GM10248 (cell line): ENCODE measurements around the gene PGR.

Source experiments
- CTCF ChIA-PET: fragments of 300-600 bp; sonication (Branson Sonifier 250); formaldehyde crosslinking; extraction: SDS; loops from one replicate; lab custom pipeline; 2021; ENCODE audit warnings: antibody characterized with exemption; lab: Yijun Ruan, JAX
- POLR2A ChIA-PET: fragments of 350-650 bp; sonication (Branson Sonifier 250); formaldehyde crosslinking; extraction: SDS; loops from one replicate; lab custom pipeline; 2020; ENCODE audit warnings: antibody characterized with exemption; lab: Yijun Ruan, JAX
- DNase-seq: peaks from one replicate; pipeline ENCODE4 v3.0.0; 2012; ENCODE audit errors: extremely low spot score
- CTCF ChIP-seq: IDR thresholded peaks from 2 replicates; pipeline ENCODE4 v1.5.1; 2012; ENCODE audit warnings: mild to moderate bottlenecking, low read depth; ENCODE audit errors: extremely low read depth, missing control alignments, control extremely low read depth

PGR gene

DNA sequence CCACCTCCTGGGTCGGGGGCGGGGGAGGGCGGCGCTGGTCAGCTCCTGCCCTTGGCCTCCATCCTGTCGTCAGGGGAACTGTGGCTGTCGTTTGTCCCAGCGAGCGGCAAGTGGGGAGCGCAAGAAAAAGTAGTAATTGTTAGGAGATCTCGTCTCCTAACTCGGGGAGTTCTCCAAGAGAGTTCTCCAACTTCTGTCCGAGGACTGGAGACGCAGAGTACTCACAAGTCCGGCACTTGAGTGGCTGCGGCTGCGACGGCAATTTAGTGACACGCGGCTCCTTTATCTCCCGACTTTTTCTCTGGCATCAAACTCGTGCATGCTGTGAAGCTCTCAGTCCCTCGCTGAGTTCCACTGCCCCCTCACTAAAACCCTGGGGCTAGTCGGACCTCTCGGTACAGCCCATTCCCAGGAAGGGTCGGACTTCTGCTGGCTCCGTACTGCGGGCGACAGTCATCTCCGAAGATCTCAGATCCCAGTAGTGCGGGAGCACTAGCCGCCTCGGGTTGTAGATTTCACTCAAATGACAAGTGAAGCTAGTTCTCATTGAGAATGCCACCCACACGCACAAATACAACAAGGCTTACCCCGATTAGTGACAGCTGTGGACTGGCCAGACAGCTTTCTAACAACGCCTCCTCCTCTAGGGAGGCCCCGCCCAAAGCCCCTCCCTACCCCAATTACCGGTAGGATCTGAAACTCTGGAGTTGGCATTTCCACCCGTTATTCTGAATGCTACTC, at the start of gene PGR:
Gene PGR, minus strand, starts transcription at position 611 of the 741 bp plus-strand sequence. CDS start 743 bp downstream, outside the sequence.
- CTCF ChIA-PET, result no interaction called here
- DNase-seq, result no peak
- POLR2A ChIA-PET, result no interaction called here
- TF ChIP-seq CTCF, result no peak

GRCh38 chr11:101176381-101176780, 46.8 kb upstream of the PGR start:
- ChIA-PET CTCF (no interaction called here), POLR2A (no interaction called here)
- TF ChIP-seq CTCF, result no peak
- DNase-seq, result no peak

GRCh38 chr11:101169944-101170343, 40.3 kb upstream of the PGR start:
- no peak for DNase-seq
- TF ChIP-seq CTCF, result no peak
- CTCF ChIA-PET, result no interaction called here
- POLR2A ChIA-PET, result no interaction called here

- DNase-seq, result no peak
- POLR2A ChIA-PET, result no interaction called here
- TF ChIP-seq CTCF, result no peak
- CTCF ChIA-PET, result no interaction called here
Measured at GRCh38 chr11:101166038-101166437, 36.4 kb upstream of the PGR start.

GRCh38 chr11:101158119-101158518, 28.5 kb upstream of the PGR start:
- ChIA-PET POLR2A (no interaction called here), CTCF (no interaction called here)
- TF ChIP-seq CTCF, result no peak
- DNase-seq, result no peak

DNA sequence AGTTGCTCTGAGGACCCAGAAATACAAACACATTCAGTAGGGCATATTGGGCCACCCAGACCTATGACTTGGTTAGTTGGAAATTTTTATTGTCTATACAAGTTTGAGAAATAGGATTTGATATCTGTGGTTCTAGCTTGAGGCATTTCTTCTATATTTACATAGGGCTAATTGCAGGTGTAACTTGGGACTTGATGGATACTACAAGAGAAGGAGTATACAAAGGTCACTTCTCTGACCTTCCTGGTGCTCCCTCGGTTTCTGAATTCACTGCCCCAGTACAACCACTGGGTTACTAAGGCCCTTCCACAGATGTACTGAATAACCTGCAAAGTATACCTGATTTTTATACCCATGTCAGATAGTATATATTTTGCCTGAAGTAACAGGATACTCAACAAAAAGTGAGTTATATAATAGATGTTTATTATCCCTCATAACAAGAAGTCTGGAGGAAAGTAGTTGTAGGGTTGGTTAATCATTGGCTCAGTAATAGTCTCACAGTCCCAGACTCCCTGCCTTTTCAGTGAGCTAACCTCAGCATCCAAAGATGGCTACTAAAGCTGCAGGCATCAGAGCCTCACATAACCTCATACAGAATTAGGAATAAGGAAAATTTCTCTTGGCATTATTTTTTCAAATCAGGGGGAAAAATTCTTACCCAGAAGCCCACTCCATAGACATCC, 8.8 kb upstream of the PGR start:
- DNase-seq, result no peak
- ChIA-PET POLR2A (no interaction called here), CTCF (interaction anchor here (2.1 kb wide), 1 partner anchor 869 kb away, joined by 4 read pairs; no protein-coding TSS in a partner anchor)
- no peak for TF ChIP-seq CTCF
